Stimulated activated CD4-positive, alpha-beta T cell treated with anti-CD3 and anti-CD28 coated beads, Interleukin-1b, Interleukin-23, amount 100 ng/mL, for 48 hours (primary cell): Measurements from ENCODE around the gene DENND2D.

Experiments
- DNase-seq: peaks from one replicate; pipeline ENCODE4 v3.0.0-alpha.2; 2020

The DENND2D gene

GRCh38 chr1:111199881-111200801, at the start of gene DENND2D:
Gene DENND2D, minus strand, starts transcription at chr1:111200646. Its CDS starts 187 bp downstream, at chr1:111200459.
- peak; percentile 77 for DNase-seq

GRCh38 chr1:111249960-111250359, 49.5 kb upstream of the DENND2D start:
- no peak for DNase-seq

GRCh38 chr1:111247125-111247838, 46.8 kb upstream of the DENND2D start:
- DNase-seq, result no peak

- no peak for DNase-seq
Measured at GRCh38 chr1:111242805-111243523, 42.5 kb upstream of the DENND2D start.

GRCh38 chr1:111241797-111242196, 41.4 kb upstream of the DENND2D start:
- DNase-seq, result no peak

- DNase-seq, result no peak
Measured at GRCh38 chr1:111238056-111238795, 37.8 kb upstream of the DENND2D start.

GRCh38 chr1:111236806-111237205, 36.4 kb upstream of the DENND2D start:
- no peak for DNase-seq

GRCh38 chr1:111236379-111236778, 35.9 kb upstream of the DENND2D start:
- DNase-seq, result no peak

- no peak for DNase-seq
Measured at GRCh38 chr1:111234866-111235265, 34.4 kb upstream of the DENND2D start.

GRCh38 chr1:111234258-111234657, 33.8 kb upstream of the DENND2D start:
- no peak for DNase-seq

- DNase-seq, result no peak
Measured at GRCh38 chr1:111232134-111232533, 31.7 kb upstream of the DENND2D start.

GRCh38 chr1:111228748-111229126, 28.3 kb upstream of the DENND2D start:
- DNase-seq, result no peak

- DNase-seq, result no peak
Measured at GRCh38 chr1:111227851-111228747, 27.7 kb upstream of the DENND2D start.

- DNase-seq, result no peak
Measured at GRCh38 chr1:111227434-111227833, 27.0 kb upstream of the DENND2D start, which contains the start of gene CHI3L2. Gene CHI3L2, plus strand, starts transcription at chr1:111227713. Its CDS starts 17 bp downstream, at chr1:111227730.

- DNase-seq, result no peak
Measured at GRCh38 chr1:111225717-111226400, 25.4 kb upstream of the DENND2D start.

GRCh38 chr1:111225091-111225490, 24.6 kb upstream of the DENND2D start:
- no peak for DNase-seq

- no peak for DNase-seq
Measured at GRCh38 chr1:111223126-111223685, 22.8 kb upstream of the DENND2D start.

GRCh38 chr1:111222308-111223125, 22.1 kb upstream of the DENND2D start:
- DNase-seq, result peak; percentile 74

GRCh38 chr1:111221633-111222291, 21.3 kb upstream of the DENND2D start:
- DNase-seq, result peak; percentile 67
